Measurements from ENCODE around the gene MMP20. TPM values are rescaled to one million over a fixed set of nuclear protein-coding genes. Genes with fewer than 3 reads are reported as not detected.

MMP20 gene
- total and polyA plus RNA-seq, 2 experiments from 2014 or later: not detected

GRCh38 chr11:102623128-102623527 is 2.0 kb downstream of the MMP20 start:
- H3K4me1 ChIP-seq (ENCODE audit: insufficient read depth): no peaks in the 10 kb centered on the region
- no peaks in the 10 kb centered on the region for H3F3A ChIP-seq (replicated peaks; ENCODE audit: low read depth)
- no peaks in the 10 kb centered on the region for H4K20me1 ChIP-seq (replicated peaks; ENCODE audit: insufficient read depth)
- H3K27me3 ChIP-seq (ENCODE audit: insufficient read depth): no peaks in the 10 kb centered on the region
- Mint-ChIP-seq H3K27ac (no peak overlapping the region), H3K4me3 (no peak overlapping the region), H3K9me3 (no peaks in the 10 kb centered on the region; the same call in 2 of the 3 replicates), H3K4me1 (no peaks in the 10 kb centered on the region), H3K27me3 (ENCODE audit: insufficient read depth, low read depth, poor library complexity) (no peaks in the 10 kb centered on the region), H3K36me3 (ENCODE audit: low read depth) (no peaks in the 10 kb centered on the region)
- H3K36me3 ChIP-seq (ENCODE audit: insufficient read depth): no peaks in the 10 kb centered on the region
- H3K4me3 ChIP-seq: no peak overlapping the region
- H2AFZ ChIP-seq: no peak overlapping the region
- no peak overlapping the region for H3K27ac ChIP-seq (ENCODE audit: low read depth)
- H3K9me2 ChIP-seq (ENCODE audit: insufficient read depth): peaks cover 5% of the 10 kb centered on the region; the same call in 1 of the 2 replicates
- no peaks in the 10 kb centered on the region for H3K79me2 ChIP-seq (replicated peaks; ENCODE audit: insufficient read depth)
- ATAC-seq (no peak), DNase-seq (ENCODE audit: low spot score) (no peak)
- H3K4me2 ChIP-seq: no peak overlapping the region
- no peak for TF ChIP-seq CTCF (conservative IDR thresholded peaks at IDR 0.05; ENCODE audit: low read depth in 2 of 2)
- no peak for TF ChIP-seq EZH2phosphoT487 (IDR thresholded peaks at IDR 0.05; ENCODE audit: unreplicated experiment)
- no peak for TF ChIP-seq NANOG (IDR thresholded peaks at IDR 0.05; ENCODE audit: borderline replicate concordance)
- TF ChIP-seq ETS1 (IDR thresholded peaks at IDR 0.05): no peak
- TF ChIP-seq ZNF114 (CRISPR knock-in tag; IDR thresholded peaks at IDR 0.05): no peak
- TF ChIP-seq POLR2AphosphoS5 (IDR thresholded peaks at IDR 0.05; ENCODE audit: low read depth): no peak
- TF ChIP-seq CREB1 (CRISPR knock-in tag; IDR thresholded peaks at IDR 0.05; ENCODE audit: low read depth): no peak
- no peak for TF ChIP-seq ZNF331 (CRISPR knock-in tag; IDR thresholded peaks at IDR 0.05; ENCODE audit: low read depth)
- no peak for TF ChIP-seq ZNF462 (CRISPR knock-in tag; IDR thresholded peaks at IDR 0.05)
- no peak for TF ChIP-seq REST (IDR thresholded peaks at IDR 0.05; ENCODE audit: unreplicated experiment)
- no peak for TF ChIP-seq EZH2 (IDR thresholded peaks at IDR 0.05; ENCODE audit: low read depth, unreplicated experiment)
- TF ChIP-seq STAT1 (IDR thresholded peaks at IDR 0.05; ENCODE audit: unreplicated experiment): no peak
